Liver (tissue), 9 donors: ENCODE measurements around the gene PPP6R2. TPM values are rescaled to one million over a fixed set of nuclear protein-coding genes. Genes with fewer than 3 reads are reported as not detected.

Source experiments
- DNase-seq: peaks from one replicate; pipeline ENCODE4 v3.0.0-alpha.2; 2017; ENCODE audit warnings: low spot score
- H3K27ac ChIP-seq, 2 donors: one replicate each; pipeline ENCODE4 v1.7.0; 2013; ENCODE audit warnings: inconsistent platforms in 2 of 2, low read length in 2 of 2, control low read depth in 1 of 2, low read depth in 1 of 2, mild to moderate bottlenecking in 1 of 2
- H3K27me3 ChIP-seq, 4 donors: one replicate each; pipeline versions ENCODE4 v1.6.1 to v1.7.0; 2013; ENCODE audit warnings: low read length in 3 of 4, inconsistent platforms in 1 of 4, mild to moderate bottlenecking in 1 of 4, moderate library complexity in 1 of 4; ENCODE audit not compliant: control insufficient read depth in 4 of 4, insufficient read depth in 4 of 4
- H3K36me3 ChIP-seq, 4 donors: one replicate each; pipeline versions ENCODE4 v1.6.1 to v1.7.0; 2013; ENCODE audit warnings: low read length in 3 of 4, mild to moderate bottlenecking in 3 of 4, low read depth in 1 of 4, moderate library complexity in 1 of 4; ENCODE audit not compliant: control insufficient read depth in 4 of 4, insufficient read depth in 3 of 4
- H3K4me1 ChIP-seq, 4 donors: one replicate each; pipeline versions ENCODE4 v1.6.1 to v1.7.0; 2013; ENCODE audit warnings: low read length in 3 of 4, mild to moderate bottlenecking in 3 of 4, moderate library complexity in 1 of 4; ENCODE audit not compliant: control insufficient read depth in 4 of 4, insufficient read depth in 4 of 4
- H3K4me3 ChIP-seq, 3 donors: one replicate each; pipeline versions ENCODE4 v1.6.1 to v1.7.0; 2013; ENCODE audit warnings: low read length in 3 of 3, control low read depth in 1 of 3, low read depth in 1 of 3, mild to moderate bottlenecking in 1 of 3
- H3K9ac ChIP-seq, 2 donors: one replicate each; pipeline ENCODE4 v1.7.0; 2013; ENCODE audit warnings: low read length in 2 of 2, mild to moderate bottlenecking in 2 of 2, moderate library complexity in 2 of 2, control low read depth in 1 of 2, low read depth in 1 of 2
- H3K9me3 ChIP-seq, 4 donors: one replicate each; pipeline versions ENCODE4 v1.6.1 to v1.7.0; 2013; ENCODE audit warnings: low read length in 3 of 4; ENCODE audit not compliant: control insufficient read depth in 4 of 4
- EGR1 ChIP-seq, 2 donors: IDR thresholded peaks; 2 replicates each; pipeline ENCODE4 v1.6.1; 2016 to 2018; ENCODE audit warnings: antibody characterized with exemption in 2 of 2, low read depth in 2 of 2
- FOXA1 ChIP-seq: IDR thresholded peaks from 2 replicates; pipeline ENCODE4 v1.6.1; 2016; ENCODE audit warnings: antibody characterized with exemption
- FOXA2 ChIP-seq: IDR thresholded peaks from 2 replicates; pipeline ENCODE4 v1.6.1; 2016; ENCODE audit warnings: antibody characterized with exemption
- GABPA ChIP-seq, 2 donors: IDR thresholded peaks in 1 of 2; conservative IDR thresholded peaks in 1 of 2; 2 replicates each; pipeline ENCODE4 v1.6.1; 2016; ENCODE audit warnings: antibody characterized with exemption in 2 of 2, mild to moderate bottlenecking in 1 of 2, moderate library complexity in 1 of 2
- HNF4A ChIP-seq, 2 donors: conservative IDR thresholded peaks; 2 replicates each; pipeline ENCODE4 v1.6.1; 2016; ENCODE audit warnings: antibody characterized with exemption in 2 of 2, mild to moderate bottlenecking in 2 of 2
- HNF4G ChIP-seq: IDR thresholded peaks from 2 replicates; pipeline ENCODE4 v1.6.1; 2016; ENCODE audit warnings: antibody characterized with exemption
- JUND ChIP-seq, 2 donors: IDR thresholded peaks; 2 replicates each; pipeline ENCODE4 v1.6.1; 2016; ENCODE audit warnings: antibody characterized with exemption in 2 of 2
- NR2F2 ChIP-seq: IDR thresholded peaks from 2 replicates; pipeline ENCODE4 v1.6.1; 2016; ENCODE audit warnings: antibody characterized with exemption
- RAD21 ChIP-seq, 2 donors: IDR thresholded peaks; 2 replicates each; pipeline ENCODE4 v1.6.1; 2016; ENCODE audit warnings: antibody characterized with exemption in 2 of 2, mild to moderate bottlenecking in 2 of 2
- RXRA ChIP-seq, 2 donors: IDR thresholded peaks; 2 replicates each; pipeline ENCODE4 v1.6.1; 2017 to 2018; ENCODE audit warnings: antibody characterized with exemption in 2 of 2, mild to moderate bottlenecking in 1 of 2
- SP1 ChIP-seq: IDR thresholded peaks from 2 replicates; pipeline ENCODE4 v1.6.1; 2018; ENCODE audit warnings: antibody characterized with exemption, mild to moderate bottlenecking
- TAF1 ChIP-seq: conservative IDR thresholded peaks from 2 replicates; pipeline ENCODE4 v1.6.1; 2016; ENCODE audit warnings: antibody characterized with exemption, mild to moderate bottlenecking
- YY1 ChIP-seq: IDR thresholded peaks from 2 replicates; pipeline ENCODE4 v1.6.1; 2016; ENCODE audit warnings: antibody characterized with exemption, mild to moderate bottlenecking
- WGBS: extraction: QIAGEN DNeasy Blood & Tissue Kit; methylation state at CpG from one replicate; pipeline ENCODE4 v1.1.7; 2013; 5-methylcytosine and 5-hydroxymethylcytosine counted together
- polyA plus RNA-seq, 2 donors: library from polyadenylated mRNA; stranded (reverse) in 1 of 2; unstranded in 1 of 2; fragments of 200-250 nt in 1 of 2; fragments of >200 nt in 1 of 2; fragmentation: Nextera tagmentation in 1 of 2; extraction: Ambion mirVana in 1 of 2; gene quantifications; one replicate each; pipeline versions ENCODE4 v1.2.1 to v1.2.3, GENCODE V29; 2013 to 2015
- total RNA-seq, 2 donors: library from RNA; depleted of rRNA; stranded (reverse); fragments of >200 nt; gene quantifications; one replicate each; pipeline ENCODE4 v1.2.3, GENCODE V29; 2014
- TF ChIP-seq, protein P1 (sequence below): IDR thresholded peaks from 2 replicates; pipeline ENCODE4 v1.6.1; 2016; ENCODE audit warnings: antibody characterized with exemption
- TF ChIP-seq, protein P2 (sequence below): IDR thresholded peaks from 2 replicates; pipeline ENCODE4 v1.6.1; 2016; ENCODE audit warnings: antibody characterized with exemption
- TF ChIP-seq, protein P3 (sequence below): fragments of 150-350 bp; IDR thresholded peaks from 2 replicates; pipeline ENCODE4 v1.5.1; 2017; ENCODE audit warnings: improper control_type of control experiment, low read depth, low read length; ENCODE audit not compliant: missing input control
- TF ChIP-seq, protein P4 (sequence below): IDR thresholded peaks from 2 replicates; pipeline ENCODE4 v1.6.1; 2016; ENCODE audit warnings: antibody characterized with exemption
- TF ChIP-seq, protein P5 (sequence below): IDR thresholded peaks from 2 replicates; pipeline ENCODE4 v1.6.1; 2016; ENCODE audit warnings: antibody characterized with exemption, mild to moderate bottlenecking
- donor health status: healthy.
- donor health status: healthy.
- donor health status: healthy.
- donor health status: healthy.
- donor health status: healthy.

PPP6R2 gene
- total and polyA plus RNA-seq, 4 donors, result 28.8 to 117 (median 47.2) TPM

DNA sequence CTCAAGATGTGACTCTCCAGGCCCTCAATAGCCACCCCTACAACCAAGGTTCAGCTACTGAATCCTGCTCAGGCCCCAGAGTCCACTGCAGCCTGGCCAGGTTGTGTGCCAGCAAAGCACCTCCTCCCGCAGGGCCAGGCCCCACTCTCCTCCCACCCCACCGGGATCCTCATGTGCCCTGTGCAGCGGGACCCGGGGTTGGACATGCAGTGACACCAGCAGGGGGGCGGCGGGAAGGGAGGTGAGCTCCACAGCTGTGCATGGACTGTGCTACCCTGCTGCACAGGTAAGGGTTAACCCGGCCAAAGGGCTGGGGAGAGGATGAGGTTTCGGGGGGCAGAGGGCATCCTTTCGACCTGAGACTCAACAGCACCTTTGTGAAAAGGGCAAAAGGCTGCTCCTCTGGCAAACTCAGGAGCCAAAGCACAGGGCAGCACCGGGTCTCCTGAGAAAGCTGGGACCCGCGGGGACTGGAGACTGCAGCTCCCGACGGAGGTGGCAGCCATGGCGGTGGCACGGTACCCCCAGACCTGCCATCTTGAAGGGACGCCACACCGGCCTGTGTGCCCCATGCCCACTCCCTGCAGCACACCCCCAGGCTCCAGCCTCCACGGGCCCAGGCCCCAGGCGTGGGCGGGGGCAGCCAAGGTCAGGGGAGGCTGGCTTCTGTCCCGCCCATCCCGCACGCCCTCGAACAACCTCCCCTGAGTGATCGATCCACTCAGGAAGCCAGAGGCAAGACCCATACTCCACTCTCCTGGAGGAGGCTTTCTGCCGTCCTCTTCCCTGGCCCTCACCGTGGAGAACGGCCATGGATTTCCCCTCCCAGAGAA lies 46.3 kb upstream of the PPP6R2 start:
- H3K36me3 ChIP-seq, result peaks cover 0 to 2% (median 0%) of the 10 kb centered on the region in 4 donors
- H3K9ac ChIP-seq, result no peak overlapping the region
- no peaks in the 10 kb centered on the region for H3K27me3 ChIP-seq
- H3K4me3 ChIP-seq, result peak overlapping the region in 2 of 3 donors; percentile 12 to 36
- H3K9me3 ChIP-seq, result no peaks in the 10 kb centered on the region
- no peak for DNase-seq
- peaks cover 54 to 90% (median 74%) of the 10 kb centered on the region in 4 donors for H3K4me1 ChIP-seq
- H3K27ac ChIP-seq, result peak overlapping the region; percentile 16 to 70
- no peak for TF ChIP-seq RAD21 (IDR thresholded peaks at IDR 0.05)
- TF ChIP-seq RXRA (IDR thresholded peaks at IDR 0.05), result peak; percentile 35 to 64
- no peak for TF ChIP-seq SP1
- no peak for TF ChIP-seq NR2F2
- TF ChIP-seq YY1, result peak; percentile 15
- TF ChIP-seq, protein P1, sequence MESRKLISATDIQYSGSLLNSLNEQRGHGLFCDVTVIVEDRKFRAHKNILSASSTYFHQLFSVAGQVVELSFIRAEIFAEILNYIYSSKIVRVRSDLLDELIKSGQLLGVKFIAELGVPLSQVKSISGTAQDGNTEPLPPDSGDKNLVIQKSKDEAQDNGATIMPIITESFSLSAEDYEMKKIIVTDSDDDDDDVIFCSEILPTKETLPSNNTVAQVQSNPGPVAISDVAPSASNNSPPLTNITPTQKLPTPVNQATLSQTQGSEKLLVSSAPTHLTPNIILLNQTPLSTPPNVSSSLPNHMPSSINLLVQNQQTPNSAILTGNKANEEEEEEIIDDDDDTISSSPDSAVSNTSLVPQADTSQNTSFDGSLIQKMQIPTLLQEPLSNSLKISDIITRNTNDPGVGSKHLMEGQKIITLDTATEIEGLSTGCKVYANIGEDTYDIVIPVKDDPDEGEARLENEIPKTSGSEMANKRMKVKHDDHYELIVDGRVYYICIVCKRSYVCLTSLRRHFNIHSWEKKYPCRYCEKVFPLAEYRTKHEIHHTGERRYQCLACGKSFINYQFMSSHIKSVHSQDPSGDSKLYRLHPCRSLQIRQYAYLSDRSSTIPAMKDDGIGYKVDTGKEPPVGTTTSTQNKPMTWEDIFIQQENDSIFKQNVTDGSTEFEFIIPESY, result no peak
- TF ChIP-seq, protein P2, sequence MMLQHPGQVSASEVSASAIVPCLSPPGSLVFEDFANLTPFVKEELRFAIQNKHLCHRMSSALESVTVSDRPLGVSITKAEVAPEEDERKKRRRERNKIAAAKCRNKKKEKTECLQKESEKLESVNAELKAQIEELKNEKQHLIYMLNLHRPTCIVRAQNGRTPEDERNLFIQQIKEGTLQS, result no peak
- TF ChIP-seq GABPA (IDR thresholded peaks at IDR 0.05 in 1 of 2, conservative IDR thresholded peaks at IDR 0.05 in 1 of 2), result no peak
- no peak for TF ChIP-seq JUND (IDR thresholded peaks at IDR 0.05)
- no peak for TF ChIP-seq FOXA1
- peak; percentile 56 to 67 for TF ChIP-seq HNF4A (conservative IDR thresholded peaks at IDR 0.05)
- TF ChIP-seq FOXA2, result no peak
- TF ChIP-seq TAF1, result no peak
- TF ChIP-seq, protein P3, sequence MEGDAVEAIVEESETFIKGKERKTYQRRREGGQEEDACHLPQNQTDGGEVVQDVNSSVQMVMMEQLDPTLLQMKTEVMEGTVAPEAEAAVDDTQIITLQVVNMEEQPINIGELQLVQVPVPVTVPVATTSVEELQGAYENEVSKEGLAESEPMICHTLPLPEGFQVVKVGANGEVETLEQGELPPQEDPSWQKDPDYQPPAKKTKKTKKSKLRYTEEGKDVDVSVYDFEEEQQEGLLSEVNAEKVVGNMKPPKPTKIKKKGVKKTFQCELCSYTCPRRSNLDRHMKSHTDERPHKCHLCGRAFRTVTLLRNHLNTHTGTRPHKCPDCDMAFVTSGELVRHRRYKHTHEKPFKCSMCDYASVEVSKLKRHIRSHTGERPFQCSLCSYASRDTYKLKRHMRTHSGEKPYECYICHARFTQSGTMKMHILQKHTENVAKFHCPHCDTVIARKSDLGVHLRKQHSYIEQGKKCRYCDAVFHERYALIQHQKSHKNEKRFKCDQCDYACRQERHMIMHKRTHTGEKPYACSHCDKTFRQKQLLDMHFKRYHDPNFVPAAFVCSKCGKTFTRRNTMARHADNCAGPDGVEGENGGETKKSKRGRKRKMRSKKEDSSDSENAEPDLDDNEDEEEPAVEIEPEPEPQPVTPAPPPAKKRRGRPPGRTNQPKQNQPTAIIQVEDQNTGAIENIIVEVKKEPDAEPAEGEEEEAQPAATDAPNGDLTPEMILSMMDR, result no peak
- TF ChIP-seq HNF4G, result peak; percentile 24
- TF ChIP-seq, protein P4, sequence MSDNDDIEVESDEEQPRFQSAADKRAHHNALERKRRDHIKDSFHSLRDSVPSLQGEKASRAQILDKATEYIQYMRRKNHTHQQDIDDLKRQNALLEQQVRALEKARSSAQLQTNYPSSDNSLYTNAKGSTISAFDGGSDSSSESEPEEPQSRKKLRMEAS, result no peak
- peak; percentile 47 to 79 for TF ChIP-seq EGR1 (IDR thresholded peaks at IDR 0.05; ENCODE audit: low read depth in 2 of 2)
- TF ChIP-seq, protein P5, sequence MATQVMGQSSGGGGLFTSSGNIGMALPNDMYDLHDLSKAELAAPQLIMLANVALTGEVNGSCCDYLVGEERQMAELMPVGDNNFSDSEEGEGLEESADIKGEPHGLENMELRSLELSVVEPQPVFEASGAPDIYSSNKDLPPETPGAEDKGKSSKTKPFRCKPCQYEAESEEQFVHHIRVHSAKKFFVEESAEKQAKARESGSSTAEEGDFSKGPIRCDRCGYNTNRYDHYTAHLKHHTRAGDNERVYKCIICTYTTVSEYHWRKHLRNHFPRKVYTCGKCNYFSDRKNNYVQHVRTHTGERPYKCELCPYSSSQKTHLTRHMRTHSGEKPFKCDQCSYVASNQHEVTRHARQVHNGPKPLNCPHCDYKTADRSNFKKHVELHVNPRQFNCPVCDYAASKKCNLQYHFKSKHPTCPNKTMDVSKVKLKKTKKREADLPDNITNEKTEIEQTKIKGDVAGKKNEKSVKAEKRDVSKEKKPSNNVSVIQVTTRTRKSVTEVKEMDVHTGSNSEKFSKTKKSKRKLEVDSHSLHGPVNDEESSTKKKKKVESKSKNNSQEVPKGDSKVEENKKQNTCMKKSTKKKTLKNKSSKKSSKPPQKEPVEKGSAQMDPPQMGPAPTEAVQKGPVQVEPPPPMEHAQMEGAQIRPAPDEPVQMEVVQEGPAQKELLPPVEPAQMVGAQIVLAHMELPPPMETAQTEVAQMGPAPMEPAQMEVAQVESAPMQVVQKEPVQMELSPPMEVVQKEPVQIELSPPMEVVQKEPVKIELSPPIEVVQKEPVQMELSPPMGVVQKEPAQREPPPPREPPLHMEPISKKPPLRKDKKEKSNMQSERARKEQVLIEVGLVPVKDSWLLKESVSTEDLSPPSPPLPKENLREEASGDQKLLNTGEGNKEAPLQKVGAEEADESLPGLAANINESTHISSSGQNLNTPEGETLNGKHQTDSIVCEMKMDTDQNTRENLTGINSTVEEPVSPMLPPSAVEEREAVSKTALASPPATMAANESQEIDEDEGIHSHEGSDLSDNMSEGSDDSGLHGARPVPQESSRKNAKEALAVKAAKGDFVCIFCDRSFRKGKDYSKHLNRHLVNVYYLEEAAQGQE, result no peak
- 32% methylated on average over 29 of the region's 29 CpGs for WGBS
